HCT116 (cell line): ENCODE results near the gene STXBP5L. TPM values are rescaled to one million over a fixed set of nuclear protein-coding genes. Genes with fewer than 3 reads are reported as not detected.

Experiments used
- ATAC-seq: fragments of 200-7000 bp; cut with Tn5 transposase; 2 replicates; pipeline ENCODE4 v1.9.1; 2020; ENCODE audit warnings: mild to moderate bottlenecking, moderate library complexity
- BruUV-seq: library from RNA; stranded (reverse); fragments of 400-500 nt; replicated peaks from 2 replicates; lab custom pipeline; 2021; lab: Mats Ljungman, UMichigan
- CTCF ChIA-PET: fragments of 300-600 bp; sonication (Branson Sonifier 250); formaldehyde crosslinking; loops from one replicate; lab custom pipeline; 2021; ENCODE audit warnings: antibody characterized with exemption; lab: Charles Lee
- POLR2A ChIA-PET: fragments of 300-600, 350-600 bp; sonication (Branson Sonifier 250); formaldehyde crosslinking; loops from one replicate; lab custom pipeline; 2021; ENCODE audit warnings: antibody characterized with exemption; lab: Charles Lee
- RAD21 ChIA-PET, 2 experiments: fragments of 300-600 bp; sonication (Branson Sonifier 250); formaldehyde crosslinking; loops; one replicate each; lab custom pipeline; 2023; ENCODE audit warnings: low total read pairs in 2 of 2; ENCODE audit not compliant: uncharacterized antibody in 2 of 2, unreplicated experiment in 2 of 2, low non-redundant PET in 1 of 2; lab: Charles Lee
- DNase-seq: peaks from one replicate; pipeline ENCODE4 v3.0.0-alpha.2; 2010; ENCODE audit warnings: low read depth, low spot score
- H2AFZ ChIP-seq: fragments of 200-600 bp; shearing (Covaris generic), sonication (generic); 2 replicates; pipeline ENCODE4 v1.6.1; 2017; ENCODE audit warnings: low read depth, mixed run types, mixed read lengths, antibody characterized with exemption, low read length; ENCODE audit not compliant: poor library complexity, severe bottlenecking
- H3K27ac ChIP-seq: 2 replicates; pipeline ENCODE4 v1.5.1; 2012; ENCODE audit warnings: low read depth, low read length
- H3K27me3 ChIP-seq: fragments of 200-600 bp; sonication (generic); 2 replicates; pipeline ENCODE4 v1.6.1; 2016; ENCODE audit warnings: mixed run types, low read length, mixed read lengths; ENCODE audit not compliant: insufficient read depth
- H3K36me3 ChIP-seq, 2 experiments: fragments of 200-500 bp in 1 of 2; fragments of 200-600 bp in 1 of 2; sonication (Bioruptor generic) in 1 of 2; sonication (generic) in 1 of 2; 2 replicates each; pipeline versions ENCODE4 v1.5.1 to v1.6.1; 2014 to 2016; ENCODE audit warnings: low read length in 2 of 2, inconsistent platforms in 1 of 2, mixed read lengths in 1 of 2, mixed run types in 1 of 2; ENCODE audit not compliant: insufficient read depth in 2 of 2, control insufficient read depth in 1 of 2
- H3K4me1 ChIP-seq, 2 experiments: fragments of 200-600 bp in 1 of 2; sonication (generic) in 1 of 2; 2 replicates each; pipeline versions ENCODE4 v1.5.1 to v1.6.1; 2012 to 2017; ENCODE audit warnings: low read length in 2 of 2, inconsistent platforms in 1 of 2, mild to moderate bottlenecking in 1 of 2, mixed read lengths in 1 of 2, mixed run types in 1 of 2, moderate library complexity in 1 of 2; ENCODE audit not compliant: insufficient read depth in 2 of 2, control insufficient read depth in 1 of 2
- H3K4me2 ChIP-seq: fragments of 200-600 bp; sonication (generic); 2 replicates; pipeline ENCODE4 v1.6.1; 2017; ENCODE audit warnings: mixed run types, low read length, mixed read lengths
- H3K4me3 ChIP-seq, 2 experiments: fragments of 200-600 bp in 1 of 2; sonication (generic) in 1 of 2; replicated peaks in 1 of 2; 2 replicates each; pipeline ENCODE4 v1.5.1; 2011 to 2016; ENCODE audit warnings: low read length in 2 of 2, control low read depth in 1 of 2, low read depth in 1 of 2, mild to moderate bottlenecking in 1 of 2, mixed read lengths in 1 of 2, mixed run types in 1 of 2
- H3K79me2 ChIP-seq: fragments of 200-600 bp; sonication (generic); 2 replicates; pipeline ENCODE4 v1.6.1; 2017; ENCODE audit warnings: mild to moderate bottlenecking, mixed run types, low read length, moderate library complexity, mixed read lengths; ENCODE audit not compliant: insufficient read depth
- H3K9ac ChIP-seq: fragments of 200-600 bp; sonication (generic); 2 replicates; pipeline ENCODE4 v1.6.1; 2016; ENCODE audit warnings: low read length, mixed read lengths
- H3K9me2 ChIP-seq: fragments of 200-600 bp; sonication (generic), shearing (Covaris generic); 2 replicates; pipeline ENCODE4 v1.6.1; 2017; ENCODE audit warnings: mixed run types, mild to moderate bottlenecking, moderate library complexity; ENCODE audit not compliant: insufficient read depth
- H3K9me3 ChIP-seq, 2 experiments: fragments of 200-500 bp in 1 of 2; fragments of 200-600 bp in 1 of 2; sonication (Bioruptor generic) in 1 of 2; sonication (generic) in 1 of 2; 2 replicates each; pipeline ENCODE4 v1.6.1; 2014 to 2017; ENCODE audit warnings: low read length in 2 of 2, mixed read lengths in 2 of 2, inconsistent platforms in 1 of 2, low read depth in 1 of 2, mild to moderate bottlenecking in 1 of 2, mixed run types in 1 of 2, moderate library complexity in 1 of 2; ENCODE audit not compliant: control insufficient read depth in 1 of 2, insufficient read depth in 1 of 2
- H4K20me1 ChIP-seq: fragments of 200-600 bp; sonication (generic), shearing (Covaris generic); 2 replicates; pipeline ENCODE4 v1.6.1; 2017; ENCODE audit warnings: mixed run types, mild to moderate bottlenecking, moderate library complexity; ENCODE audit not compliant: insufficient read depth
- CBX3 ChIP-seq: IDR thresholded peaks from 2 replicates; pipeline ENCODE4 v1.6.1; 2012; ENCODE audit warnings: low read depth
- EZH2 ChIP-seq: fragments of 200-600 bp; sonication (generic); IDR thresholded peaks from 2 replicates; pipeline ENCODE4 v1.6.1; 2017; ENCODE audit warnings: antibody characterized with exemption, mixed run types
- FOSL1 ChIP-seq: IDR thresholded peaks from 2 replicates; pipeline ENCODE4 v1.6.1; 2012; ENCODE audit warnings: low read depth
- POLR2A ChIP-seq: IDR thresholded peaks from 2 replicates; pipeline ENCODE4 v1.7.0; 2011; ENCODE audit warnings: borderline replicate concordance; ENCODE audit not compliant: insufficient read depth, insufficient read length; ENCODE audit errors: extremely low read depth
- POLR2AphosphoS5 ChIP-seq: IDR thresholded peaks from 2 replicates; pipeline ENCODE4 v1.6.1; 2011; ENCODE audit warnings: mild to moderate bottlenecking, low read depth, low read length, moderate library complexity
- SRF ChIP-seq: IDR thresholded peaks from 2 replicates; pipeline ENCODE4 v1.6.1; 2012; ENCODE audit warnings: low read depth
- intact Hi-C: fragments of 100-400 bp; cut with micrococcal nuclease; formaldehyde crosslinking; loops from 2 replicates; pipeline ENCODE4 v1.10.0; 2022
- total RNA-seq: library from RNA; stranded (reverse); gene quantifications from one replicate; pipeline ENCODE4 v1.2.1, GENCODE V29; 2021; ENCODE audit not compliant: unreplicated experiment
- TF ChIP-seq, protein P1 (sequence below): IDR thresholded peaks from 2 replicates; pipeline ENCODE4 v1.6.1; 2012
- TF ChIP-seq, protein P2 (sequence below): IDR thresholded peaks from 2 replicates; pipeline ENCODE4 v1.6.1; 2011; ENCODE audit warnings: mild to moderate bottlenecking, low read length, moderate library complexity; ENCODE audit not compliant: insufficient replicate concordance; ENCODE audit errors: extremely low read depth
- TF ChIP-seq, protein P3 (sequence below): IDR thresholded peaks from 2 replicates; pipeline ENCODE4 v1.6.1; 2012; ENCODE audit warnings: low read depth

The STXBP5L gene
- total RNA-seq, 1 experiment from 2014 or later, result not detected

DNA sequence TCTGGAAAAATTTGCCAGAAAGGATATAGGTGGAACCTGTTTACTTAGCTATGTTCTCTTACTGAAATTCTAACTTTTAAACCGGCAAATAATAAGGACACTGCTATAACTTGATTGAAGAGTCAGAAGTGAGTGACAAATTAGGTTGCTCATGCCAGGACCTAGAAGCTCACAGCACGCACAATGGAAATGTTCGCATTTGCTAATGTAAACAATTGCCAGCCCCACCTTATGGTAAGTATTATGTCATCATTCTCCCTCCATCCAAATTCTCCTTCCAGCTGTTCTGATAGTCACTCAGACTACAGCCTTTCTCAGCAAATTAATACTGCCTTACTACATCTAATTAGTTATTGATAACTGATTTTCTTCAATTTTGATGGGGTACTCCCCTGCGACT lies 4.8 kb upstream of the STXBP5L start:
- Histone ChIP-seq H3K9ac (no peak overlapping the region), H3K4me1 (no peaks in the 10 kb centered on the region)
- RAD21 ChIA-PET, result no interaction called here
- no TSS peak for BruUV-seq
- TF ChIP-seq SRF (no peak), EZH2 (no peak), POLR2A (no peak), CBX3 (no peak), FOSL1 (no peak), POLR2AphosphoS5 (no peak)
- TF ChIP-seq, protein P1, sequence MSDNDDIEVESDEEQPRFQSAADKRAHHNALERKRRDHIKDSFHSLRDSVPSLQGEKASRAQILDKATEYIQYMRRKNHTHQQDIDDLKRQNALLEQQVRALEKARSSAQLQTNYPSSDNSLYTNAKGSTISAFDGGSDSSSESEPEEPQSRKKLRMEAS, result no peak
- TF ChIP-seq, protein P2, sequence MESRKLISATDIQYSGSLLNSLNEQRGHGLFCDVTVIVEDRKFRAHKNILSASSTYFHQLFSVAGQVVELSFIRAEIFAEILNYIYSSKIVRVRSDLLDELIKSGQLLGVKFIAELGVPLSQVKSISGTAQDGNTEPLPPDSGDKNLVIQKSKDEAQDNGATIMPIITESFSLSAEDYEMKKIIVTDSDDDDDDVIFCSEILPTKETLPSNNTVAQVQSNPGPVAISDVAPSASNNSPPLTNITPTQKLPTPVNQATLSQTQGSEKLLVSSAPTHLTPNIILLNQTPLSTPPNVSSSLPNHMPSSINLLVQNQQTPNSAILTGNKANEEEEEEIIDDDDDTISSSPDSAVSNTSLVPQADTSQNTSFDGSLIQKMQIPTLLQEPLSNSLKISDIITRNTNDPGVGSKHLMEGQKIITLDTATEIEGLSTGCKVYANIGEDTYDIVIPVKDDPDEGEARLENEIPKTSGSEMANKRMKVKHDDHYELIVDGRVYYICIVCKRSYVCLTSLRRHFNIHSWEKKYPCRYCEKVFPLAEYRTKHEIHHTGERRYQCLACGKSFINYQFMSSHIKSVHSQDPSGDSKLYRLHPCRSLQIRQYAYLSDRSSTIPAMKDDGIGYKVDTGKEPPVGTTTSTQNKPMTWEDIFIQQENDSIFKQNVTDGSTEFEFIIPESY, result no peak
- TF ChIP-seq, protein P3, sequence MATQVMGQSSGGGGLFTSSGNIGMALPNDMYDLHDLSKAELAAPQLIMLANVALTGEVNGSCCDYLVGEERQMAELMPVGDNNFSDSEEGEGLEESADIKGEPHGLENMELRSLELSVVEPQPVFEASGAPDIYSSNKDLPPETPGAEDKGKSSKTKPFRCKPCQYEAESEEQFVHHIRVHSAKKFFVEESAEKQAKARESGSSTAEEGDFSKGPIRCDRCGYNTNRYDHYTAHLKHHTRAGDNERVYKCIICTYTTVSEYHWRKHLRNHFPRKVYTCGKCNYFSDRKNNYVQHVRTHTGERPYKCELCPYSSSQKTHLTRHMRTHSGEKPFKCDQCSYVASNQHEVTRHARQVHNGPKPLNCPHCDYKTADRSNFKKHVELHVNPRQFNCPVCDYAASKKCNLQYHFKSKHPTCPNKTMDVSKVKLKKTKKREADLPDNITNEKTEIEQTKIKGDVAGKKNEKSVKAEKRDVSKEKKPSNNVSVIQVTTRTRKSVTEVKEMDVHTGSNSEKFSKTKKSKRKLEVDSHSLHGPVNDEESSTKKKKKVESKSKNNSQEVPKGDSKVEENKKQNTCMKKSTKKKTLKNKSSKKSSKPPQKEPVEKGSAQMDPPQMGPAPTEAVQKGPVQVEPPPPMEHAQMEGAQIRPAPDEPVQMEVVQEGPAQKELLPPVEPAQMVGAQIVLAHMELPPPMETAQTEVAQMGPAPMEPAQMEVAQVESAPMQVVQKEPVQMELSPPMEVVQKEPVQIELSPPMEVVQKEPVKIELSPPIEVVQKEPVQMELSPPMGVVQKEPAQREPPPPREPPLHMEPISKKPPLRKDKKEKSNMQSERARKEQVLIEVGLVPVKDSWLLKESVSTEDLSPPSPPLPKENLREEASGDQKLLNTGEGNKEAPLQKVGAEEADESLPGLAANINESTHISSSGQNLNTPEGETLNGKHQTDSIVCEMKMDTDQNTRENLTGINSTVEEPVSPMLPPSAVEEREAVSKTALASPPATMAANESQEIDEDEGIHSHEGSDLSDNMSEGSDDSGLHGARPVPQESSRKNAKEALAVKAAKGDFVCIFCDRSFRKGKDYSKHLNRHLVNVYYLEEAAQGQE, result no peak
- TF ChIP-seq, all 23 proteins: peak for 0
- CTCF ChIA-PET, result no interaction called here
- no peaks in the 10 kb centered on the region for H4K20me1 ChIP-seq
- H3K9me2 ChIP-seq, result no peaks in the 10 kb centered on the region
- intact Hi-C loops, result no loop called here
- H3K4me2 ChIP-seq, result no peak overlapping the region
- no peak overlapping the region for H2AFZ ChIP-seq
- H3K27me3 ChIP-seq, result no peaks in the 10 kb centered on the region
- ATAC-seq (no peak), DNase-seq (no peak)
- no peak overlapping the region for H3K27ac ChIP-seq
- POLR2A ChIA-PET, result no interaction called here
- H3K36me3 ChIP-seq, result no peaks in the 10 kb centered on the region
- no peaks in the 10 kb centered on the region for H3K79me2 ChIP-seq
- no peaks in the 10 kb centered on the region for H3K9me3 ChIP-seq
- no peak overlapping the region for H3K4me3 ChIP-seq
